HG03521 (cell line): ENCODE data around the gene COL10A1.

Source experiments
- ATAC-seq: cut with Tn5 transposase; IDR thresholded peaks from one replicate; pipeline ENCODE4 v1.9.1; 2021; ENCODE audit warnings: mild to moderate bottlenecking, moderate library complexity; ENCODE audit not compliant: unreplicated experiment

The COL10A1 gene

GRCh38 chr6:116088946-116089345 lies 37.0 kb downstream of the COL10A1 start:
- ATAC-seq: no peak

GRCh38 chr6:116087437-116088027 lies 38.4 kb downstream of the COL10A1 start:
- ATAC-seq: peak; percentile 97

- ATAC-seq: no peak
Measured at GRCh38 chr6:116084284-116084683, 41.6 kb downstream of the COL10A1 start.

- ATAC-seq: no peak
Measured at GRCh38 chr6:116083052-116083451, 42.9 kb downstream of the COL10A1 start.

GRCh38 chr6:116078945-116079344 lies 47.0 kb downstream of the COL10A1 start:
- no peak for ATAC-seq

GRCh38 chr6:116078522-116078921 lies 47.4 kb downstream of the COL10A1 start:
- no peak for ATAC-seq

GRCh38 chr6:116074732-116075390 lies 51.1 kb downstream of the COL10A1 start:
- ATAC-seq: no peak

GRCh38 chr6:116073765-116074440 lies 52.0 kb downstream of the COL10A1 start:
- ATAC-seq: no peak

GRCh38 chr6:116072368-116072767 lies 53.6 kb downstream of the COL10A1 start:
- ATAC-seq: no peak

GRCh38 chr6:116070616-116071389 lies 55.1 kb downstream of the COL10A1 start:
- no peak for ATAC-seq

- ATAC-seq: no peak
Measured at GRCh38 chr6:116070101-116070500, 55.8 kb downstream of the COL10A1 start.
